Measurements from ENCODE around the gene SCUBE2. TPM values are rescaled to one million over a fixed set of nuclear protein-coding genes. Genes with fewer than 3 reads are reported as not detected.

SCUBE2 gene
- total RNA-seq, 3 donors from 2014 or later (not counting 1 experiment from before 2014, with no cell fraction given) = not detected

- Mint-ChIP-seq H3K4me1 (no peaks in the 10 kb centered on the region), H3K27me3 (ENCODE audit: low read depth in 2 of 2) (peaks cover under 1 to 8% of the 10 kb centered on the region in 2 donors), H3K27ac (no peak overlapping the region), H3K4me3 (no peak overlapping the region), H3K9me3 (no peaks in the 10 kb centered on the region), H3K36me3 (no peaks in the 10 kb centered on the region)
- no peak for ATAC-seq
- no peak for TF ChIP-seq CTCF (IDR thresholded peaks at IDR 0.05)
- Histone ChIP-seq H3K4me3 (ENCODE audit: low read length) (no peak overlapping the region), H3K27ac (ENCODE audit: low read length) (no peak overlapping the region), H3K36me3 (ENCODE audit: control insufficient read depth, insufficient read depth, low read length) (no peaks in the 10 kb centered on the region), H3K9me3 (ENCODE audit: control insufficient read depth, insufficient read depth, low read length) (no peaks in the 10 kb centered on the region), H3K27me3 (ENCODE audit: control insufficient read depth, insufficient read depth, low read length) (no peaks in the 10 kb centered on the region), H3K4me1 (ENCODE audit: control insufficient read depth, insufficient read depth, low read length) (no peaks in the 10 kb centered on the region)
- WGBS (ENCODE audit: insufficient coverage) = 67% methylated on average over 1 of the region's 2 CpGs
- intact Hi-C loops (cut with micrococcal nuclease) = no loop called here
- no peak for DNase-seq
Observed at GRCh38 chr11:9126636-9127035, 35.2 kb upstream of the SCUBE2 start.

- Mint-ChIP-seq H3K36me3 (no peaks in the 10 kb centered on the region), H3K9me3 (no peaks in the 10 kb centered on the region), H3K27ac (no peak overlapping the region), H3K4me3 (no peak overlapping the region), H3K4me1 (no peaks in the 10 kb centered on the region), H3K27me3 (ENCODE audit: low read depth in 2 of 2) (peaks cover 2 to 8% of the 10 kb centered on the region in 2 donors)
- peak in 1 of 3 donors; percentile 14 for ATAC-seq
- Histone ChIP-seq H3K27me3 (ENCODE audit: control insufficient read depth, insufficient read depth, low read length) (no peaks in the 10 kb centered on the region), H3K4me1 (ENCODE audit: control insufficient read depth, insufficient read depth, low read length) (no peaks in the 10 kb centered on the region), H3K27ac (ENCODE audit: low read length) (no peak overlapping the region), H3K9me3 (ENCODE audit: control insufficient read depth, insufficient read depth, low read length) (no peaks in the 10 kb centered on the region), H3K4me3 (ENCODE audit: low read length) (no peak overlapping the region), H3K36me3 (ENCODE audit: control insufficient read depth, insufficient read depth, low read length) (no peaks in the 10 kb centered on the region)
- intact Hi-C loops (cut with micrococcal nuclease) = no loop called here
- DNase-seq = no peak
- TF ChIP-seq CTCF (IDR thresholded peaks at IDR 0.05) = no peak
- WGBS (ENCODE audit: insufficient coverage) = 88% methylated on average over 1 of the region's 2 CpGs
Observed at GRCh38 chr11:9125185-9125886, 33.9 kb upstream of the SCUBE2 start.

- no peak overlapping the region for H3K4me3 ChIP-seq (ENCODE audit: low read length)
- no peak for TF ChIP-seq CTCF (IDR thresholded peaks at IDR 0.05)
- ATAC-seq (no peak), DNase-seq (no peak)
- no peaks in the 10 kb centered on the region for H3K9me3 ChIP-seq (ENCODE audit: control insufficient read depth, insufficient read depth, low read length)
- Mint-ChIP-seq H3K36me3 (no peaks in the 10 kb centered on the region), H3K4me1 (no peaks in the 10 kb centered on the region), H3K9me3 (no peaks in the 10 kb centered on the region), H3K27ac (no peak overlapping the region), H3K27me3 (ENCODE audit: low read depth in 2 of 2) (peaks cover 6 to 8% of the 10 kb centered on the region in 2 donors), H3K4me3 (no peak overlapping the region)
- intact Hi-C loops (cut with micrococcal nuclease) = no loop called here
- no peaks in the 10 kb centered on the region for H3K27me3 ChIP-seq (ENCODE audit: control insufficient read depth, insufficient read depth, low read length)
- whole genome bisulfite sequencing (ENCODE audit: insufficient coverage) = 83% methylated on average over 1 of the region's 2 CpGs
- no peak overlapping the region for H3K27ac ChIP-seq (ENCODE audit: low read length)
- no peaks in the 10 kb centered on the region for H3K36me3 ChIP-seq (ENCODE audit: control insufficient read depth, insufficient read depth, low read length)
- no peaks in the 10 kb centered on the region for H3K4me1 ChIP-seq (ENCODE audit: control insufficient read depth, insufficient read depth, low read length)
Observed at GRCh38 chr11:9123595-9124304, 32.4 kb upstream of the SCUBE2 start.

Data from natural killer cell (primary cell).